Measurements from ENCODE around the gene AADACL2. TPM values are rescaled to one million over a fixed set of nuclear protein-coding genes. Genes with fewer than 3 reads are reported as not detected.

Gene AADACL2
- total RNA-seq, 4 donors from 2014 or later = 0.21 TPM; not detected in 3

DNA sequence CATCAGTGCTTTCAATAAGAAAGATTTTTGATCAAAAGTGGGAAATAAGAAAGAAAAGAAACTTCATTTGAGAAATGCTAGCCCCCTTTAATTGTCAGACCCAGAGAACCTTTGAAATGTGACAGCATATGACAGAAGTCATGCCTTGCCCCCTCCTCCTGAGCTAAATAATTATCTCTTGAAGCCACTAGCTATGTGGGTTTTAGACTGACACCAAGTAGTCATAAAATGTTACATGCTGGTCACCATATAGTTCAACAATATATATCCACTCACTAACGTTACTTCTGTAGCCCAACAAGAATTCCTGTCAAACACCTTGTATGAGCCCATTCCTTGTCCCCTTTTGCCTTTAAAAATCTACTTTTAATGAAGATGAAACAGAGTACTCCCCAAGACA is 43.1 kb upstream of the AADACL2 start:
- no peak for DNase-seq (ENCODE audit: low spot score in 2 of 2)
- H3K27ac ChIP-seq = no peak overlapping the region
- no peak overlapping the region for H3K4me3 ChIP-seq
- H3K9me3 ChIP-seq = no peaks in the 10 kb centered on the region
- 88 to 94% methylated on average over 1 of the region's 1 CpG for WGBS, 2 donors
- no peaks in the 10 kb centered on the region for H3K27me3 ChIP-seq
- H3K4me1 ChIP-seq = peaks cover 0 to 7% (median 0%) of the 10 kb centered on the region in 4 donors
- TF ChIP-seq, protein P1, sequence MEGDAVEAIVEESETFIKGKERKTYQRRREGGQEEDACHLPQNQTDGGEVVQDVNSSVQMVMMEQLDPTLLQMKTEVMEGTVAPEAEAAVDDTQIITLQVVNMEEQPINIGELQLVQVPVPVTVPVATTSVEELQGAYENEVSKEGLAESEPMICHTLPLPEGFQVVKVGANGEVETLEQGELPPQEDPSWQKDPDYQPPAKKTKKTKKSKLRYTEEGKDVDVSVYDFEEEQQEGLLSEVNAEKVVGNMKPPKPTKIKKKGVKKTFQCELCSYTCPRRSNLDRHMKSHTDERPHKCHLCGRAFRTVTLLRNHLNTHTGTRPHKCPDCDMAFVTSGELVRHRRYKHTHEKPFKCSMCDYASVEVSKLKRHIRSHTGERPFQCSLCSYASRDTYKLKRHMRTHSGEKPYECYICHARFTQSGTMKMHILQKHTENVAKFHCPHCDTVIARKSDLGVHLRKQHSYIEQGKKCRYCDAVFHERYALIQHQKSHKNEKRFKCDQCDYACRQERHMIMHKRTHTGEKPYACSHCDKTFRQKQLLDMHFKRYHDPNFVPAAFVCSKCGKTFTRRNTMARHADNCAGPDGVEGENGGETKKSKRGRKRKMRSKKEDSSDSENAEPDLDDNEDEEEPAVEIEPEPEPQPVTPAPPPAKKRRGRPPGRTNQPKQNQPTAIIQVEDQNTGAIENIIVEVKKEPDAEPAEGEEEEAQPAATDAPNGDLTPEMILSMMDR (IDR thresholded peaks at IDR 0.05) = no peak
- no peak for TF ChIP-seq EP300 (IDR thresholded peaks at IDR 0.05)
- no peak for TF ChIP-seq POLR2A (IDR thresholded peaks at IDR 0.05)
- no peaks in the 10 kb centered on the region for H3K36me3 ChIP-seq

DNA sequence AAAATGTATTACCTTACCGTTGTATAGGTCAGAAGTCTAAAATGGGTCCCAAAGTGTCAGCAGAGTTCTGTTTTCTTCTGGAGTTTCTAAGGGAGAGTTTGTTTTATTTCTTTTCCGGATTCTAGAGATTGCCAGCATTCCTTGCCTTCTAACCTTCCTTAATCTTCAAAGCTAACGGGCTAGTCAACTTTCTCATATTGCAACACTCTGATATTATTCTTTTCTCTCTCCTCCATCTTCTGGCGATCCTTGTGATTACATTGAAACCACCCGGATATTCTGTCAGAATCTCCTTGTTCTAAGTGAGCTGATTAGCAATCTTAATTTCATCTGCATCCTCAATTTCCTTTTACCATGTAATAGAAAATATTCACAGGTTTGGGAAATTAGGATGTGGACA is 36.2 kb upstream of the AADACL2 start:
- Histone ChIP-seq H3K4me3 (no peak overlapping the region), H3K27me3 (no peaks in the 10 kb centered on the region), H3K4me1 (peaks cover 0 to 3% (median 0%) of the 10 kb centered on the region in 4 donors), H3K9me3 (peaks cover 0 to 14% (median 0%) of the 10 kb centered on the region in 4 donors), H3K36me3 (no peaks in the 10 kb centered on the region), H3K27ac (no peak overlapping the region)
- DNase-seq (ENCODE audit: low spot score in 2 of 2) = no peak
- WGBS, 2 donors = 53 to 61% methylated on average over 5 of the region's 5 CpGs
- no peak for TF ChIP-seq EP300 (IDR thresholded peaks at IDR 0.05)
- TF ChIP-seq POLR2A (IDR thresholded peaks at IDR 0.05) = no peak
- TF ChIP-seq, protein P1 (IDR thresholded peaks at IDR 0.05) = no peak

DNA sequence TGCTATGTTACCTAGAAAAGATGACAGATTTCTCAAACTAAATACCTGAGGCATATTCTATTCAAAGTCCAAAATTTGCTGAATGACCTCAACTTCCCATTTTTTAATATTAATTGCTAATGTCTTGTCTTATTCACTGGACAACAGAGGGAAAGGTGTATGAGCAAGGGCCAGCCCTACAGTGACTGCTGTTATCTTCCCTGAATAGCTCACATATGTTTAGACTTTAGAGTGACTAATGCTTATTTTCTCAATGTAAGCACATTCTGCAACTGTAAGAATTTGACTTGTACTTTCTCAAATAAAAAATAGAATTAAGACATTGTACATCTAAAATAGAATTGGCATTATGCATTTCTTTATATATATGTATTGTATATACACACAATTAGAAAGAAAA is 26.5 kb upstream of the AADACL2 start:
- H3K27ac ChIP-seq = no peak overlapping the region
- no peak for DNase-seq (ENCODE audit: low spot score in 2 of 2)
- H3K4me3 ChIP-seq = no peak overlapping the region
- no peaks in the 10 kb centered on the region for H3K4me1 ChIP-seq
- no peak for TF ChIP-seq EP300 (IDR thresholded peaks at IDR 0.05)
- TF ChIP-seq POLR2A (IDR thresholded peaks at IDR 0.05) = no peak
- TF ChIP-seq, protein P1 (IDR thresholded peaks at IDR 0.05) = no peak
- H3K36me3 ChIP-seq = no peaks in the 10 kb centered on the region
- peaks cover 0 to 10% (median under 1%) of the 10 kb centered on the region in 4 donors for H3K9me3 ChIP-seq
- H3K27me3 ChIP-seq = no peaks in the 10 kb centered on the region

DNA sequence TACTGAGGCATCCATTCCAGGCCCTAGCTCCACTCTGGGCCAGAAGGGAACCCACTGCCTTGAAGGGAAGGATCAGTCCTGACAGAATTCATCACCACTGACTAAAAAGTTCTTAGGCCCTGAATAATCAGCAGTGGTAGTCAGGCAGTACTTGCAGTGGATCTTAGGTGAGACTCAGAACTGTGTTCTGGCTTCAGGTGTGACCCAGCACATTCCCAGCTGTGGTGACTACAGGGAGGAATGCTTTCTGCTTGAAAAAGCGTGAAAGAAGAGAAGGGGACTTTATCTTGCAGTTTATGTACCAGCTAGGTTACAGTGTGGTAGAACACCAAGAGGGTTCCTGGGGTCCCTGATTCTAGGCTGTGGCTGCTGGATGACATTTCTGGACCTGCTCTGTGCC is 24.9 kb upstream of the AADACL2 start:
- H3K4me3 ChIP-seq = no peak overlapping the region
- no peak for DNase-seq (ENCODE audit: low spot score in 2 of 2)
- no peak overlapping the region for H3K27ac ChIP-seq
- TF ChIP-seq EP300 (IDR thresholded peaks at IDR 0.05) = no peak
- TF ChIP-seq, protein P1 (IDR thresholded peaks at IDR 0.05) = no peak
- H3K27me3 ChIP-seq = no peaks in the 10 kb centered on the region
- peaks cover 0 to 11% (median 5%) of the 10 kb centered on the region in 4 donors for H3K9me3 ChIP-seq
- 91 to 100% methylated on average over 1 of the region's 1 CpG for WGBS, 2 donors
- no peaks in the 10 kb centered on the region for H3K36me3 ChIP-seq
- no peaks in the 10 kb centered on the region for H3K4me1 ChIP-seq

DNA sequence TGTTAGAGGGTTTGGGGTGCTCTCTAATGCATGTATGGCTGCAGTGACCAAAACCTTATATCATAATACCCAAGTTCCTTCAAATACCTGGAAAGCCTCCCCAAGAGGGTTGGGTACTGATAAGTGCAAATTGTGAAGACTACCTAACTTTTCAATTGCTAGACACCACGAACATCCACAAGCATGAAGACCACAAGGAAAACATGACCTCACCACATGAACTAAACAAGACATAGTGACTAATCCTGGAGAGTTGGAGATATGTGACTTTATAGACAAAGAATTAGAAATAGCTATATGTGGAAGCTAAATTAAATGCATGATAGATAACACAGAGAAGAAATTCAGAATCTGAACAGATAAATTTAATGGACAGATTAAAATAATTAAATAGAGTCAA is 23.9 kb upstream of the AADACL2 start:
- no peaks in the 10 kb centered on the region for H3K36me3 ChIP-seq
- H3K4me1 ChIP-seq = no peaks in the 10 kb centered on the region
- TF ChIP-seq POLR2A (IDR thresholded peaks at IDR 0.05) = no peak
- no peak for DNase-seq (ENCODE audit: low spot score in 2 of 2)
- peaks cover 0 to 12% (median 5%) of the 10 kb centered on the region in 4 donors for H3K9me3 ChIP-seq
- WGBS, 2 donors = 63 to 77% methylated on average over 1 of the region's 1 CpG
- no peaks in the 10 kb centered on the region for H3K27me3 ChIP-seq
- no peak overlapping the region for H3K4me3 ChIP-seq
- H3K27ac ChIP-seq = no peak overlapping the region

DNA sequence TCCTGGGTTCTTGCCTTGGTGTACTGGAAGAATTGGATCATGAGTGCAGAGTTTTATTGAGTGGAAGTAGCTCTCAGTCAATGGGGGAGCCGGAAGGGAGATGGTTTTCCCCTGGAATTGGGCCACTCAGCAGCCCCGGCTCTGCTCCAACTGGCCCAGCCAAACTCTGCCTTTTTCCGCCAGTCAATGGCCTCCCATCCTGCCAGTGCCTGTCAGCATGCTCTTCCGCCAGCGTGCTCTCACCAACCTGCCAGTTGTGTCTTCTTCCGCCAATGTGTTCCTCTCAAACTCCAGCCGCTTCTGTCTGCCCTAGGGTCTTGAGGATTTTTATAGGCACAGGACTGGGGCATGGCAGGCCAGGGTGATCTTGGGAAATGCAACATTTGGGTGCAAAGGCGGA is 12.4 kb upstream of the AADACL2 start:
- no peaks in the 10 kb centered on the region for H3K4me1 ChIP-seq
- no peak for DNase-seq (ENCODE audit: low spot score in 2 of 2)
- no peak overlapping the region for H3K27ac ChIP-seq
- 92 to 95% methylated on average over 8 of the region's 8 CpGs for WGBS, 2 donors
- TF ChIP-seq, protein P1 (IDR thresholded peaks at IDR 0.05) = no peak
- TF ChIP-seq EP300 (IDR thresholded peaks at IDR 0.05) (no peak), POLR2A (IDR thresholded peaks at IDR 0.05) (no peak)
- no peak overlapping the region for H3K4me3 ChIP-seq
- H3K9me3 ChIP-seq = peaks cover 0 to 6% (median 2%) of the 10 kb centered on the region in 4 donors
- H3K36me3 ChIP-seq = no peaks in the 10 kb centered on the region
- no peaks in the 10 kb centered on the region for H3K27me3 ChIP-seq

All from tibial nerve (tissue), 4 donors.